ENCODE data around the gene FAM13B.
A peak's percentile ranks its signal among the peaks of the same experiment; 100 is the strongest.

Gene FAM13B

GRCh38 chr5:137890845-137891244, 142.0 kb downstream of the FAM13B start:
- no peak for DNase-seq

- DNase-seq, result peak; percentile 25
Observed at GRCh38 chr5:137888863-137889759, 143.8 kb downstream of the FAM13B start, which contains the start of gene PKD2L2. Gene PKD2L2 (plus strand): TSS chr5:137889457. CDS start chr5:137889492, 35 bp downstream.

GRCh38 chr5:137888466-137888862, 144.4 kb downstream of the FAM13B start:
- DNase-seq, result no peak

All from KG1 (cell line).